ENCODE measurements around the gene ASTE1. TPM values are rescaled to one million over a fixed set of nuclear protein-coding genes. Genes with fewer than 3 reads are reported as not detected.
"Not testable (repeated sequence)": the region's sequence is repeated elsewhere in the genome, so short reads cannot be mapped to it uniquely, and the experiment has no call there.

The ASTE1 gene
- total RNA-seq, 2 donors from 2014 or later, result 9.9 to 15.4 TPM

GRCh38 chr3:131020122-131020693 lies 6.4 kb downstream of the ASTE1 start:
- DNase-seq (no peak), ATAC-seq (no peak)
- intact Hi-C loops (cut with DNase I, micrococcal nuclease), result loop anchor here in 1 of 2 donors (10.0 kb wide), 1 partner anchor 125 kb away; the partner anchor contains the start of gene ATP2C1

DNA sequence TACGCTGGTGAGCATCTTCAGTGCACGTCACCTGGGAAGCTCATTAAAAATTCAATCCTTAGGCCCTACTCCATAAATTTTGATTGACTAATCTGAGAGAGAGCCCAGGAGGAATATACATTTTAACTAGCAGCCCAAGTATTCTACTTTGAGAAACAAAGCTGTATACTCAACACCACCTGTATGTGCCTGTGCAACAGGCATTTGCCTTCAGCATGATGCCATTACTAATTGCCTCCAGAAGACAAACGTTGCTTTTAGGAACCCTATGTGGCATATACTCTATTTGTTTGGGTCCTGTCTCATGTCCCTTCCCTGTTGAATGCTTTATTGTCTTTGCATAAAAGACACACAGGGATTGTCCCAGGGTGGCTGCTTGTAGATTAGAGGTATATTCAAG lies 7.7 kb downstream of the ASTE1 start:
- ATAC-seq (no peak), DNase-seq (no peak)
- intact Hi-C loops (cut with DNase I, micrococcal nuclease), result no loop called here

- intact Hi-C loops (cut with DNase I, micrococcal nuclease), result no loop called here
- peak; percentile 50 for ATAC-seq
- no peak for DNase-seq
Measured at GRCh38 chr3:131009698-131010097, 16.9 kb downstream of the ASTE1 start.

DNA sequence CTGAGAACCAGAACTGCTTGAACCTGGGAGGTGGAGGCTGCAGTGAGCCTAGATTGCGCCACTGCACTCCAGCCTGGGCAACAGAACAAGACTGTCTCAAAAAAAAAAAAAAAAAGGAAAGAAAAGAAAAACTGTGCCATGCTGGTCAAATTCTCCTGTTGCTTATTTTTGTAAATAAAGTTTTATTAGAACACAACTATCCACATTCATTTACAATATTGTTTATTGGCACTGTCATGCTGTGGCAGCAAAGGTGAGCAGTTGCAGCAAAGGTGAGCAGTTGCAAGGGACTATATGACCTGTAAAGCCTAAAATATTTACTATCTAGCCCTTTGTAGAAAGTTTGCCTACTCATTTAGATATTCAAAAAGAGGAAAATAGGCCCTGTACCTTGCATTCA lies 18.3 kb downstream of the ASTE1 start:
- intact Hi-C loops (cut with DNase I, micrococcal nuclease), result no loop called here
- no peak for DNase-seq
- no peak for ATAC-seq

- ATAC-seq (no peak), DNase-seq (no peak)
- intact Hi-C loops (cut with DNase I, micrococcal nuclease), result no loop called here
Measured at GRCh38 chr3:131007782-131008181, 18.8 kb downstream of the ASTE1 start.

DNA sequence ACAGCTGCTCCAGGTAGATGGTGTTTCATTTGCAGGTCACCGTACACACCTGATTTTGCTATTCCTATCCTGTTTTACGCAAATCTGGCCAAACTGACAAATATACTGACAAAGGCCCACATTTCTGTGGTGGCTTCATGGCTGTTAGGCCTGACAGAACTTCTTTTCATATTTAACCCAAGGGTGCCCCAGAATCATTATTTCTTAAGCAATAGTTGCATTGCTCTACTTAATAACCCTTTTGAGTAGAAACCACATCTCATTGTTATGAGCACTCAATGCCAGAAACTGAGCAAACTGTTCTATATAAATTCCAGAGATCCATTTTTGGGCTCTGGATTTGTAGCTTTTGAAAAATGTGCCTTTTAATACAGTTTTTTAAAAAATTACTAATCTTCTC lies 19.4 kb downstream of the ASTE1 start:
- ATAC-seq (no peak), DNase-seq (no peak)
- intact Hi-C loops (cut with DNase I, micrococcal nuclease), result no loop called here

DNA sequence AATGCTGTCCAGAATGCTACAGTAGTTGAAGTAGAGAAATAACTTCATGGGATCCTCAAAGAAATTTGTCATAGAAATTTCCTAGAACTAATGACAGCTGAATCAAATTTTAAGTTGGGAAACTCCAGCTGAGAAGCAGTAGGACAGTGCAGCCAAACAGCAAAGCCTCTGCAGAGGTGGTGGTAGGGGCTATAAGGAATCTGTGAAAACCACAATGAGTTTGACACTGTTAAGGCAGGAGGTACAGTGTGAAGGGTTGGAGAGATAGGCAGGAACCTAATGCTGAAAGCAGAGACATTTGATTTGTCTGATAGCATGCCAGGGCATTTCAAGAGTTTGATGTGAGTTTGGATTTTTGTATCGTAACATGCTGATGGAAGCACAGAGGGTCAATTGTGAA lies 22.0 kb downstream of the ASTE1 start:
- no peak for ATAC-seq
- no peak for DNase-seq
- intact Hi-C loops (cut with DNase I, micrococcal nuclease), result no loop called here

GRCh38 chr3:131001071-131001470 lies 25.6 kb downstream of the ASTE1 start:
- intact Hi-C loops (cut with DNase I, micrococcal nuclease), result no loop called here
- ATAC-seq, result no peak

DNA sequence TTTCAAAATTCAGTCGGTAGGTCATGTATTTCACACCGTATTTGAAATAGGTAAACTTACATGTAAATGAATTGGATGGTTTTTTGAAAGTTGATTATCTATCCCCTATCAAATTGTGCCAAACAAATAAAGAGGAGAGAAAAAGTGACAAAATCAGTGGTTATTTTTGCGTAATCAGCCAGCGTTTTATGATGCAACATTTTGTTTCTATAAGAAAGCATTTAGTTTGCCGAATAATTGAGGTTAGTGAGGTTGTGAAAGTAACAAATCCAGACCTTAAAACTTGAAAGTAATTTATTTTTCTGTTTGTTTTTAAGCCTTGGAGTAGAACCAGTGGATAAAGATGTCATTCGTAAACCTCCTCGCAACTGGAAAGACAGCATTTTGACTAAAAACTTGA lies 29.3 kb downstream of the ASTE1 start:
- intact Hi-C loops (cut with DNase I, micrococcal nuclease), result no loop called here

More at GRCh38 chr3:131001071-131001470, 25.6 kb downstream of the ASTE1 start:
- DNase-seq, result no peak

GRCh38 chr3:130992344-130992743 lies 34.3 kb downstream of the ASTE1 start:
- intact Hi-C loops (cut with DNase I, micrococcal nuclease), result no loop called here
- ATAC-seq, result no peak
- DNase-seq, result no peak

More for the DNA sequence above, 29.3 kb downstream of the ASTE1 start:
- ATAC-seq (no peak), DNase-seq (no peak)

DNA sequence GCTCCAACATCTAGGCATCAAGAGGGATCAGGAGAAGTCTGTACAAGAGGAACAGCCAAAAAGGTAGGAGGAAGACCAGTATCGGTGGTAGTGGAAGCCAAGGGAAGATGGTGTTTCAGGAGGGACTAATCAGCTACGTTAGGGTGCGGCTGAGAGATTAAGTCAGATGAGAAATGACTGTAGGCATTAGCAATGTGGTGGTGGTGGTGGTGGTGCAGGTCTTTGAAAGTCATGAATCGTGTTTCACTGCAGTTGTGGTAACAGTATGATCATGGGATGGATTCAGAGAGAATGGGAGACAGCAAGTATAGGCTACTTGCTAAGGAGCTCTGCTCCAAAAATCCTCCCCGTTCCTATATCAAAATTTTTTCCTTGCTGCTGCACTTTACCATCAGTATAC lies 35.5 kb downstream of the ASTE1 start:
- DNase-seq (no peak), ATAC-seq (no peak)
- intact Hi-C loops (cut with DNase I, micrococcal nuclease), result no loop called here

- DNase-seq, result no peak
- intact Hi-C loops (cut with DNase I, micrococcal nuclease), result no loop called here
- no peak for ATAC-seq
Measured at GRCh38 chr3:130990282-130990681, 36.3 kb downstream of the ASTE1 start.

DNA sequence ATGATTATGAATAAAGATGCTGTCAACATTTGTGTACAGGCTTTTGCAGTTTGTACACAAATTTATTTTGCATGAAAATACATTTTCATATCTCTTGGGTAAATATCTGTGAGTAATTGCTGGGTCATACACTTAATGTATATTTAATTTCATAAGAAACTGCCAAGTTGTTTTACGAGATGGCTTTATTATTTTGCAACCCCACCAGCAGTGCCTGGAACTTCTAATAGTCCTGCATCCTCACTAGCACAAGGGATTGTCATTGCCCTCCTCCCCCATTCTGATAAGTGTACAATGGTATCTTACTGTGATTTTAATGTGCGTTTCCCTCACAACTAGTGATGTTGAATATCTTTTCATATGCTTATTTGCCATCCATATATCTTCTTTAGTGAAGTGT lies 45.2 kb downstream of the ASTE1 start:
- no peak for DNase-seq
- no peak for ATAC-seq
- intact Hi-C loops (cut with DNase I, micrococcal nuclease), result no loop called here

- no peak for ATAC-seq
- intact Hi-C loops (cut with DNase I, micrococcal nuclease), result no loop called here
Measured at GRCh38 chr3:130979117-130979516, 47.5 kb downstream of the ASTE1 start.

GRCh38 chr3:130976706-130977105 lies 49.9 kb downstream of the ASTE1 start:
- ATAC-seq (no peak), DNase-seq (no peak)
- intact Hi-C loops (cut with DNase I, micrococcal nuclease), result no loop called here

More at GRCh38 chr3:130979117-130979516, 47.5 kb downstream of the ASTE1 start:
- DNase-seq, result no peak

DNA sequence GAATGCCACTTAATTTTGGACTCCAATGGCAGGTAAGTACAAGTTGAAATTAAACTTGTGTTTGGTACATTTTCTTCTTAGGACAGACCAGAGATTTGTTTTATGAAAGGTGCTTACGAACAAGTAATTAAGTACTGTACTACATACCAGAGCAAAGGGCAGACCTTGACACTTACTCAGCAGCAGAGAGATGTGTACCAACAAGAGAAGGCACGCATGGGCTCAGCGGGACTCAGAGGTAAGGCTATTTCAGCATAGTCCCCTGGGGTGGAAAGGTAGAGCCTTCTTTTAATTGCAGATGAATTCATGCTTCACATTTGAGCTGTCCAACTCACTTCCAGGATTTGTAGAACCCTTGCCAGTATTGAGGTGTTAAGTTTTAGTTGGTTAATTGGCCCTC lies 51.4 kb downstream of the ASTE1 start:
- DNase-seq (no peak), ATAC-seq (no peak)
- intact Hi-C loops (cut with DNase I, micrococcal nuclease), result no loop called here

- intact Hi-C loops (cut with DNase I, micrococcal nuclease), result no loop called here
- DNase-seq, result no peak
- no peak for ATAC-seq
Measured at GRCh38 chr3:130974201-130974600, 52.4 kb downstream of the ASTE1 start.

- DNase-seq (no peak), ATAC-seq (no peak)
- intact Hi-C loops (cut with DNase I, micrococcal nuclease), result no loop called here
Measured at GRCh38 chr3:130973406-130973805, 53.2 kb downstream of the ASTE1 start.

GRCh38 chr3:130972592-130972991 lies 54.0 kb downstream of the ASTE1 start:
- intact Hi-C loops (cut with DNase I, micrococcal nuclease); ATAC-seq; DNase-seq: not testable (repeated sequence)

- intact Hi-C loops (cut with DNase I, micrococcal nuclease), result no loop called here
- ATAC-seq (no peak), DNase-seq (no peak)
Measured at GRCh38 chr3:130971208-130971607, 55.4 kb downstream of the ASTE1 start.

DNA sequence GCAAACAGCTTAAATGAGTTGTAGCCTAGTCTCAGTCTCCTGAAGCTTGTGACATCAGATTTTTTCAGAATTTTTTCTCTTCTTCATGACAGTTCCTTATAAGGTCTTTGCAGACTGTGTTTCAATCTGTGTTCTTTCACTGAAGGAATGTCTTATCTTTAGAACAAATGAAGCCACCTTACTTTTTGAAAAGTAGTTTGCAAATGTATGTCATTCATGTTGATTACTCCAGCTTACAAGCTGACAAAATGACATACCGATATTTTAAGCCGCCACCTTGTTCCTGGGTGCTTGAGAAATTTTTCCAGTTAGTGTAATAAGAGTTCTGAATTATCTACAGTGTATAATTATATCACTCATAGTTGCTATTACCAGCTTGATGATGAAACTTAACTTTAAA lies 57.0 kb downstream of the ASTE1 start:
- no peak for ATAC-seq
- DNase-seq, result no peak
- intact Hi-C loops (cut with DNase I, micrococcal nuclease), result no loop called here

All from left colon (tissue), 2 donors.